OCI-LY7 (cell line): ENCODE measurements around the gene ARL14EP.

Experiments
- CTCF ChIP-seq: fragments of 200-600 bp; sonication (generic); conservative IDR thresholded peaks from 2 replicates; pipeline ENCODE4 v1.5.1; 2014; ENCODE audit warnings: mild to moderate bottlenecking, antibody characterized with exemption, low read length, moderate library complexity, mixed read lengths
- EZH2phosphoT487 ChIP-seq: fragments of 200-600 bp; sonication (generic); IDR thresholded peaks from 2 replicates; pipeline ENCODE4 v1.6.1; 2018; ENCODE audit warnings: low read depth, borderline replicate concordance, mild to moderate bottlenecking, mixed run types, antibody characterized with exemption, low read length, moderate library complexity, mixed read lengths

GRCh38 chr11:30348035-30348434 is 25.1 kb downstream of the ARL14EP start:
- TF ChIP-seq EZH2phosphoT487 (no peak), CTCF (no peak)
